GM18517 (cell line): Measurements from ENCODE around the gene ERC2.

Experiments used
- ATAC-seq: cut with Tn5 transposase; IDR thresholded peaks from one replicate; pipeline ENCODE4 v1.9.1; 2021; ENCODE audit warnings: mild to moderate bottlenecking, moderate library complexity; ENCODE audit not compliant: unreplicated experiment

Gene ERC2

GRCh38 chr3:55813268-55814097 lies 654.8 kb downstream of the ERC2 start:
- no peak for ATAC-seq

- ATAC-seq: no peak
Observed at GRCh38 chr3:55812394-55813013, 655.8 kb downstream of the ERC2 start.

GRCh38 chr3:55807210-55807609 lies 661.1 kb downstream of the ERC2 start:
- ATAC-seq: no peak

GRCh38 chr3:55805169-55805568 lies 663.1 kb downstream of the ERC2 start:
- ATAC-seq: no peak

- no peak for ATAC-seq
Observed at GRCh38 chr3:55804170-55805095, 663.8 kb downstream of the ERC2 start.

- no peak for ATAC-seq
Observed at GRCh38 chr3:55802816-55803215, 665.5 kb downstream of the ERC2 start.

- ATAC-seq: no peak
Observed at GRCh38 chr3:55801676-55802075, 666.6 kb downstream of the ERC2 start.

GRCh38 chr3:55801068-55801467 lies 667.2 kb downstream of the ERC2 start:
- no peak for ATAC-seq

GRCh38 chr3:55797775-55798174 lies 670.5 kb downstream of the ERC2 start:
- no peak for ATAC-seq

GRCh38 chr3:55797084-55797483 lies 671.2 kb downstream of the ERC2 start:
- ATAC-seq: no peak

GRCh38 chr3:55796533-55796932 lies 671.7 kb downstream of the ERC2 start:
- no peak for ATAC-seq

- ATAC-seq: no peak
Observed at GRCh38 chr3:55795746-55796145, 672.5 kb downstream of the ERC2 start.

GRCh38 chr3:55795296-55795695 lies 673.0 kb downstream of the ERC2 start:
- no peak for ATAC-seq

GRCh38 chr3:55792742-55793141 lies 675.5 kb downstream of the ERC2 start:
- ATAC-seq: no peak

GRCh38 chr3:55792009-55792408 lies 676.3 kb downstream of the ERC2 start:
- ATAC-seq: no peak

- no peak for ATAC-seq
Observed at GRCh38 chr3:55790596-55791350, 677.5 kb downstream of the ERC2 start.

- no peak for ATAC-seq
Observed at GRCh38 chr3:55789516-55789915, 678.8 kb downstream of the ERC2 start.

GRCh38 chr3:55782807-55783206 lies 685.5 kb downstream of the ERC2 start:
- ATAC-seq: no peak

- no peak for ATAC-seq
Observed at GRCh38 chr3:55782351-55782750, 685.9 kb downstream of the ERC2 start.

GRCh38 chr3:55780913-55781312 lies 687.4 kb downstream of the ERC2 start:
- ATAC-seq: no peak

GRCh38 chr3:55779543-55779942 lies 688.7 kb downstream of the ERC2 start:
- no peak for ATAC-seq
